HCT116 (cell line): ENCODE measurements around the gene TLN1. TPM values are rescaled to one million over a fixed set of nuclear protein-coding genes. Genes with fewer than 3 reads are reported as not detected.

Source experiments
- ATAC-seq: fragments of 200-7000 bp; cut with Tn5 transposase; 2 replicates; pipeline ENCODE4 v1.9.1; 2020; ENCODE audit warnings: mild to moderate bottlenecking, moderate library complexity
- BruUV-seq: library from RNA; stranded (reverse); fragments of 400-500 nt; replicated peaks from 2 replicates; lab custom pipeline; 2021; lab: Mats Ljungman, UMichigan
- CTCF ChIA-PET: fragments of 300-600 bp; sonication (Branson Sonifier 250); formaldehyde crosslinking; loops from one replicate; lab custom pipeline; 2021; ENCODE audit warnings: antibody characterized with exemption; lab: Charles Lee
- POLR2A ChIA-PET: fragments of 300-600, 350-600 bp; sonication (Branson Sonifier 250); formaldehyde crosslinking; loops from one replicate; lab custom pipeline; 2021; ENCODE audit warnings: antibody characterized with exemption; lab: Charles Lee
- RAD21 ChIA-PET, 2 experiments: fragments of 300-600 bp; sonication (Branson Sonifier 250); formaldehyde crosslinking; loops; one replicate each; lab custom pipeline; 2023; ENCODE audit warnings: low total read pairs in 2 of 2; ENCODE audit not compliant: uncharacterized antibody in 2 of 2, unreplicated experiment in 2 of 2, low non-redundant PET in 1 of 2; lab: Charles Lee
- DNase-seq: peaks from one replicate; pipeline ENCODE4 v3.0.0-alpha.2; 2010; ENCODE audit warnings: low read depth, low spot score
- H2AFZ ChIP-seq: fragments of 200-600 bp; shearing (Covaris generic), sonication (generic); 2 replicates; pipeline ENCODE4 v1.6.1; 2017; ENCODE audit warnings: low read depth, mixed run types, mixed read lengths, antibody characterized with exemption, low read length; ENCODE audit not compliant: poor library complexity, severe bottlenecking
- H3K27ac ChIP-seq: 2 replicates; pipeline ENCODE4 v1.5.1; 2012; ENCODE audit warnings: low read depth, low read length
- H3K27me3 ChIP-seq: fragments of 200-600 bp; sonication (generic); 2 replicates; pipeline ENCODE4 v1.6.1; 2016; ENCODE audit warnings: mixed run types, low read length, mixed read lengths; ENCODE audit not compliant: insufficient read depth
- H3K36me3 ChIP-seq, 2 experiments: fragments of 200-500 bp in 1 of 2; fragments of 200-600 bp in 1 of 2; sonication (Bioruptor generic) in 1 of 2; sonication (generic) in 1 of 2; 2 replicates each; pipeline versions ENCODE4 v1.5.1 to v1.6.1; 2014 to 2016; ENCODE audit warnings: low read length in 2 of 2, inconsistent platforms in 1 of 2, mixed read lengths in 1 of 2, mixed run types in 1 of 2; ENCODE audit not compliant: insufficient read depth in 2 of 2, control insufficient read depth in 1 of 2
- H3K4me1 ChIP-seq, 2 experiments: fragments of 200-600 bp in 1 of 2; sonication (generic) in 1 of 2; 2 replicates each; pipeline versions ENCODE4 v1.5.1 to v1.6.1; 2012 to 2017; ENCODE audit warnings: low read length in 2 of 2, inconsistent platforms in 1 of 2, mild to moderate bottlenecking in 1 of 2, mixed read lengths in 1 of 2, mixed run types in 1 of 2, moderate library complexity in 1 of 2; ENCODE audit not compliant: insufficient read depth in 2 of 2, control insufficient read depth in 1 of 2
- H3K4me2 ChIP-seq: fragments of 200-600 bp; sonication (generic); 2 replicates; pipeline ENCODE4 v1.6.1; 2017; ENCODE audit warnings: mixed run types, low read length, mixed read lengths
- H3K4me3 ChIP-seq, 2 experiments: fragments of 200-600 bp in 1 of 2; sonication (generic) in 1 of 2; replicated peaks in 1 of 2; 2 replicates each; pipeline ENCODE4 v1.5.1; 2011 to 2016; ENCODE audit warnings: low read length in 2 of 2, control low read depth in 1 of 2, low read depth in 1 of 2, mild to moderate bottlenecking in 1 of 2, mixed read lengths in 1 of 2, mixed run types in 1 of 2
- H3K79me2 ChIP-seq: fragments of 200-600 bp; sonication (generic); 2 replicates; pipeline ENCODE4 v1.6.1; 2017; ENCODE audit warnings: mild to moderate bottlenecking, mixed run types, low read length, moderate library complexity, mixed read lengths; ENCODE audit not compliant: insufficient read depth
- H3K9ac ChIP-seq: fragments of 200-600 bp; sonication (generic); 2 replicates; pipeline ENCODE4 v1.6.1; 2016; ENCODE audit warnings: low read length, mixed read lengths
- H3K9me2 ChIP-seq: fragments of 200-600 bp; sonication (generic), shearing (Covaris generic); 2 replicates; pipeline ENCODE4 v1.6.1; 2017; ENCODE audit warnings: mixed run types, mild to moderate bottlenecking, moderate library complexity; ENCODE audit not compliant: insufficient read depth
- H3K9me3 ChIP-seq, 2 experiments: fragments of 200-500 bp in 1 of 2; fragments of 200-600 bp in 1 of 2; sonication (Bioruptor generic) in 1 of 2; sonication (generic) in 1 of 2; 2 replicates each; pipeline ENCODE4 v1.6.1; 2014 to 2017; ENCODE audit warnings: low read length in 2 of 2, mixed read lengths in 2 of 2, inconsistent platforms in 1 of 2, low read depth in 1 of 2, mild to moderate bottlenecking in 1 of 2, mixed run types in 1 of 2, moderate library complexity in 1 of 2; ENCODE audit not compliant: control insufficient read depth in 1 of 2, insufficient read depth in 1 of 2
- H4K20me1 ChIP-seq: fragments of 200-600 bp; sonication (generic), shearing (Covaris generic); 2 replicates; pipeline ENCODE4 v1.6.1; 2017; ENCODE audit warnings: mixed run types, mild to moderate bottlenecking, moderate library complexity; ENCODE audit not compliant: insufficient read depth
- SIN3A ChIP-seq: IDR thresholded peaks from 2 replicates; pipeline ENCODE4 v1.6.1; 2012; ENCODE audit warnings: low read depth
- SP1 ChIP-seq: IDR thresholded peaks from 2 replicates; pipeline ENCODE4 v1.6.1; 2012; ENCODE audit warnings: low read depth
- SRF ChIP-seq: IDR thresholded peaks from 2 replicates; pipeline ENCODE4 v1.6.1; 2012; ENCODE audit warnings: low read depth
- TCF7L2 ChIP-seq: IDR thresholded peaks from 2 replicates; pipeline ENCODE4 v1.7.0; 2011; ENCODE audit warnings: borderline replicate concordance, inconsistent platforms; ENCODE audit not compliant: insufficient read depth, insufficient read length; ENCODE audit errors: extremely low read depth
- intact Hi-C: fragments of 100-400 bp; cut with micrococcal nuclease; formaldehyde crosslinking; loops from 2 replicates; pipeline ENCODE4 v1.10.0; 2022
- total RNA-seq: library from RNA; stranded (reverse); gene quantifications from one replicate; pipeline ENCODE4 v1.2.1, GENCODE V29; 2021; ENCODE audit not compliant: unreplicated experiment
- TF ChIP-seq, protein P1 (sequence below): IDR thresholded peaks from 2 replicates; pipeline ENCODE4 v1.6.1; 2012
- TF ChIP-seq, protein P2 (sequence below): IDR thresholded peaks from 2 replicates; pipeline ENCODE4 v1.6.1; 2012

Gene TLN1
- total RNA-seq, 1 experiment from 2014 or later: 144 TPM

DNA sequence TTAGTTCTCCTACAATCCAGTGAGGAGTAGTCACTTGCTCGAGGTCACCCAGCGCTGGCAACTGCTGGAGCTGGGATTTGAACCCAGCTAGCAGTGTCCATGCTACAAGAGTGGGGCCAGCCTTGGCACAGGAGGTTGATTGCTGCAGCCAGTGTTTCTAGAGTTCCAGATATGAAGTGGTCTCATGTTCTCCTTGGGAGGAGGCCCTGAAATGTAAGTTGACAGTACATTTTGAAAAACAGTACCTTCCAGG, 73.1 kb downstream of the TLN1 start:
- peak; percentile 25 for ATAC-seq
- ChIA-PET RAD21 (no interaction called here), CTCF (interaction anchor here (0.9 to 2.3 kb wide), 5 partner anchors 38 to 105 kb away, joined by 3 to 7 read pairs (median 3); partner anchors contain the start of gene TESK1), POLR2A (interaction anchor here (0.8 to 2.9 kb wide), 4 partner anchors 11 to 97 kb away, joined by 3 to 11 read pairs (median 4); partner anchors contain the start of genes CREB3 and TLN1)
- peak; percentile 24 for DNase-seq
- no TSS peak for BruUV-seq
- Histone ChIP-seq H3K36me3 (peaks cover 6 to 26% of the 10 kb centered on the region in 2 experiments; a peak in 3 of 4 replicates), H3K27me3 (no peaks in the 10 kb centered on the region), H4K20me1 (no peaks in the 10 kb centered on the region), H3K9me3 (no peaks in the 10 kb centered on the region), H3K9ac (peak overlapping the region; percentile 90), H3K79me2 (peaks cover 17% of the 10 kb centered on the region; the same call in 1 of the 2 replicates), H3K9me2 (no peaks in the 10 kb centered on the region), H3K4me3 (peak overlapping the region; percentile 68 to 75), H3K27ac (peak overlapping the region; percentile 85), H3K4me1 (peaks cover 10 to 46% of the 10 kb centered on the region in 2 experiments; a peak in 3 of 4 replicates), H2AFZ (no peak overlapping the region), H3K4me2 (peak overlapping the region; percentile 79)
- TF ChIP-seq SRF: no peak
- TF ChIP-seq, protein P1, sequence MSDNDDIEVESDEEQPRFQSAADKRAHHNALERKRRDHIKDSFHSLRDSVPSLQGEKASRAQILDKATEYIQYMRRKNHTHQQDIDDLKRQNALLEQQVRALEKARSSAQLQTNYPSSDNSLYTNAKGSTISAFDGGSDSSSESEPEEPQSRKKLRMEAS: no peak
- TF ChIP-seq TCF7L2: no peak
- no peak for TF ChIP-seq SP1
- TF ChIP-seq, protein P2, sequence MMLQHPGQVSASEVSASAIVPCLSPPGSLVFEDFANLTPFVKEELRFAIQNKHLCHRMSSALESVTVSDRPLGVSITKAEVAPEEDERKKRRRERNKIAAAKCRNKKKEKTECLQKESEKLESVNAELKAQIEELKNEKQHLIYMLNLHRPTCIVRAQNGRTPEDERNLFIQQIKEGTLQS: no peak
- TF ChIP-seq SIN3A: no peak
- intact Hi-C loops: loop anchor here (10.0 kb wide), 1 partner anchor 544 kb away; the partner anchor contains the start of gene ATOSB
